HG02970 (cell line): ENCODE measurements around the gene SLCO4A1.
"Not testable (repeated sequence)": the region's sequence is repeated elsewhere in the genome, so short reads cannot be mapped to it uniquely, and the experiment has no call there.

Experiments
- ATAC-seq: cut with Tn5 transposase; IDR thresholded peaks from one replicate; pipeline ENCODE4 v1.9.1; 2021; ENCODE audit warnings: mild to moderate bottlenecking, moderate library complexity, moderate number of reproducible peaks; ENCODE audit not compliant: unreplicated experiment, low FRiP score

SLCO4A1 gene

GRCh38 chr20:62679978-62680589 lies 37.8 kb downstream of the SLCO4A1 start:
- ATAC-seq, result no peak

GRCh38 chr20:62682912-62683517 lies 40.7 kb downstream of the SLCO4A1 start:
- ATAC-seq, result no peak

DNA sequence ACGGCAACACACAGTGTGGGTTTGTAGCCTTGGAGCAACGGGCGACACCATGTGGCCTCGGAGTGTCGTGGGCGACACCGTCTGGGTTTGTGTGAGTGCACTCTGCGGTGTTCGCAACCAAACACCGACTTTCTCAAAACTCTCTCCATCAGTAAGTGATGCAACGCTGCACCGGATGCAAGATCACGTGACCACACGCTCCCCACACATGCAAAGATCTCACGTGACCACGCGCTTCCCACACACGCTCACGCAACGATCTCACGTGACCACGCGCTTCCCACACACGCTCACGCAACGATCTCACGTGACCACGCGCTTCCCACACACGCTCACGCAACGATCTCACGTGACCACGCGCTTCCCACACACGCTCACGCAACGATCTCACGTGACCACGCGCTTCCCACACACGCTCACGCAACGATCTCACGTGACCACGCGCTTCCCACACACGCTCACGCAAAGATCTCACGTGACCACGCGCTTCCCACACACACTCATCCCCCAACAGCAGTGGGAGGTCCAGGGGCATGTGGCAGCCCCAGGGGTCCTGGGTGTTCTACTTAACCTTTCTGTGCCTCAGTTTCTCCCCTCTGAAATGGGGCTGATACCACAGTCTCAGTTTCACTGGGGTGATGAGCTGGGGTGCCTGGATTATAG lies 41.5 kb downstream of the SLCO4A1 start:
- ATAC-seq, result not testable (repeated sequence)

GRCh38 chr20:62684981-62685380 lies 42.7 kb downstream of the SLCO4A1 start:
- ATAC-seq, result no peak

- no peak for ATAC-seq
These were observed 43.7 kb downstream of the SLCO4A1 start for GRCh38 chr20:62685781-62686555.

GRCh38 chr20:62686869-62687830 lies 44.8 kb downstream of the SLCO4A1 start:
- no peak for ATAC-seq

- no peak for ATAC-seq
These were observed 45.8 kb downstream of the SLCO4A1 start for GRCh38 chr20:62688083-62688482.

DNA sequence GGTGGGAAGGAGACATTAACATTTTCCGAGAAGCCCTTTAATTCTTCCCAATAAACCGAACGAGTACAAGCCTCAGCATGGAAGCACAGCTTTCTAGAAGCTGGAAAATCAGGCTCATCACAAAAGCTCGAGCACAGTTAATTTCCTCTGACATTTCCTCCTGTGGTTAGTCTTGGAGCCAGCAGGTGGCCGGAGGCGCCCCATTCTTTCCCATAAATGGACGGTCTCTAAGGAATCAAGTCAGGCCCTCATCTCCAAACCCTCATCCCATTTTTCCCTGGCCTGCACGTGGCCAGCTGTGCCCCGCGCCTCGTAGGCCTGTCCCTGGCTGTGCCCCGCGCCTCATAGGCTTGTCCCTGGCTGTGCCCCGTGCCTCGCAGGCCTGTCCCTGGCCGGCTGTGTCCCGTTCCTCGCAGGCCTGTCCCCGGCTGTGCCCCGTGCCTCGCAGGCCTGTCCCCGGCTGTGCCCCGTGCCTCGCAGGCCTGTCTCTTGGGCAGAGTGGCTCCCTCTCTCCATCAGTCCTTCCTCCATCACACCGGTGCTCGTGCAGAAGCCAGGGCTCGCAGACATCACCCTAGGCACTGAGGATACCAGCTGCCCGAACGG lies 46.7 kb downstream of the SLCO4A1 start:
- no peak for ATAC-seq

DNA sequence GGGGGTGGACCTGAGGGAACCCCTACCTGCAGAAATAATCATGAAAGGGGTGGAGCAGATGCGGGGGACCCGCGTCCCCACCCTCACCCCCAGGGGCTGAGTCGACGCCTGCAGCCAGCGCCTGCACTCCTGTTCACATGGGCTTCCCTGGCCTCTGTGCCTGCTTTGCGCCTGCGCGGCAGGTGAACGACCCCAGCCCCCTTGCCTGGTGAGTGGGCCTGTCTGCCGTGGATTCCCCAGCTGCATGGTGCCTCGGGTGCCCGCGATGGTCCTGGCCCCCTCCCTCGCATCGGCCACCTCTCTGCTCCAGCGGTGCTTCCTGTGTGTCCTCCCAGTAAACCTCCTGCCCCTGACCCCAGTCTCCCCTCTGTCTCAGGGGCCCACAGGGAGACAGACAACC lies 47.6 kb downstream of the SLCO4A1 start:
- ATAC-seq, result no peak

DNA sequence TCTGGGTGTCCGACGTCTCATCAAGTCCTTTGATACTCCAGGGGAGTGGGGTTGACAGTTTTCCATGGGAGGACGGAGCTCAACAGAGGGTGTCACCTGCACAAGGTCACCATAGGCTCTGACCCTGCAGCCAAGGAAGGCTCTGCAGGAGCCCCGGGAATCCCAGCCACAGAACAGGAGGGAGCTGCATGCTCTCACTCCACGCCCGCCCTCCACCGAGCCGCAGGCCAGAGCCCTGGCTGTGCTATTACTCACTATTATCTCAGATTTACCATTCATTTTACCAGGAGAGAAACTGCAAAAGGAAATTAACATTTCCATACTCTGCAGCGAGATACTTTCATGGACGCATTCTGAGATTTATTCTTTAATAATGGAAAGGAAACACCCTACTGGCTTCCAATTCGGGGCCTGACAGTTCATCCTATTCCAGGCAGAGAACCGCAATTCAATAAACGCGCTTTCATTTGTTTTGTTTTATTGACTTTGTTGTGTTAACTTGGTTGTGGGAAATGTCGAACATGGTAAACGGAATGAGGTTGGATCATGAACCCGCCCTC lies 48.0 kb downstream of the SLCO4A1 start:
- no peak for ATAC-seq

- no peak for ATAC-seq
These were observed 49.2 kb downstream of the SLCO4A1 start for GRCh38 chr20:62691487-62691886.

DNA sequence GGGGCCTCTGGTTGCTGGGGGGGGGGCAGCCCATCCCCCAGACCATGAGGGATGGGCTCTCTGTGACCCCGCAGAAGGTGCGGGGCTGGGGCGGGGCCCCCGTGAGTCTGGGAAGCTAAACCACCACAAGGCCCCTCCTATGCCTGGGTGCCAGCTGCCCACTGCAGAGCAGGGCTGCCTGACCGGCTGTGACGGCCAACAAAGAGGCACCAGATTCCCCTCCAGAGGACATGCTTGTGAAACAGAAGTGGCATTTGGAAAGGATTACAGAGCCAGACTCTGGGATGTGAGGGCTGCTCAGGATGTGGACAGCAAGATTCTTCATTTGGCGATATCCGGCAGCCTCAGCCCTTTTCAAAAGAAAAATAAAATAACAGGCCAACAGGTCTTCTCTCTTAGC lies 49.9 kb downstream of the SLCO4A1 start:
- ATAC-seq, result no peak

GRCh38 chr20:62692801-62693523 lies 50.7 kb downstream of the SLCO4A1 start:
- ATAC-seq, result no peak

DNA sequence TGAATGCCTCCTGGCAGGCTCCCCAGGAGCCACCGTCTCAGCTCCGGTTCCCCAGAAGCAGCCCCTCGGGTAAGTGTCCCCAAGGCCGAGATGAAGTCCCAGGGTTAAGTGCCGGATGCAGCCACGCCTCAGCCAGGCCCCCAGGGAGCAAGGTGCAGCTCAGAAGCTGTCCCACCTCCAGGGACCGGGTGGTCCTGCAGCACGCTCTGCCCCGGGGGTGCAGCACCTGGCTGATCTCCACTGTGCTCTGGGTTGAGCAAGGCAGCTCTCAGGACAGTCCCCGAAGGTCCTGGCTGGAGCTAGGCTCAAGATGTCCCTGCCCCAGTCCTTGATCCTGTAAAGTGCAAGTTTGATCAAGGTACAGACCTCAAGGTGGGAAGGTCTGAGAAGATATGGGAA lies 51.2 kb downstream of the SLCO4A1 start:
- no peak for ATAC-seq

GRCh38 chr20:62694106-62694505 lies 51.8 kb downstream of the SLCO4A1 start:
- no peak for ATAC-seq

GRCh38 chr20:62694868-62695267 lies 52.6 kb downstream of the SLCO4A1 start:
- ATAC-seq, result no peak

DNA sequence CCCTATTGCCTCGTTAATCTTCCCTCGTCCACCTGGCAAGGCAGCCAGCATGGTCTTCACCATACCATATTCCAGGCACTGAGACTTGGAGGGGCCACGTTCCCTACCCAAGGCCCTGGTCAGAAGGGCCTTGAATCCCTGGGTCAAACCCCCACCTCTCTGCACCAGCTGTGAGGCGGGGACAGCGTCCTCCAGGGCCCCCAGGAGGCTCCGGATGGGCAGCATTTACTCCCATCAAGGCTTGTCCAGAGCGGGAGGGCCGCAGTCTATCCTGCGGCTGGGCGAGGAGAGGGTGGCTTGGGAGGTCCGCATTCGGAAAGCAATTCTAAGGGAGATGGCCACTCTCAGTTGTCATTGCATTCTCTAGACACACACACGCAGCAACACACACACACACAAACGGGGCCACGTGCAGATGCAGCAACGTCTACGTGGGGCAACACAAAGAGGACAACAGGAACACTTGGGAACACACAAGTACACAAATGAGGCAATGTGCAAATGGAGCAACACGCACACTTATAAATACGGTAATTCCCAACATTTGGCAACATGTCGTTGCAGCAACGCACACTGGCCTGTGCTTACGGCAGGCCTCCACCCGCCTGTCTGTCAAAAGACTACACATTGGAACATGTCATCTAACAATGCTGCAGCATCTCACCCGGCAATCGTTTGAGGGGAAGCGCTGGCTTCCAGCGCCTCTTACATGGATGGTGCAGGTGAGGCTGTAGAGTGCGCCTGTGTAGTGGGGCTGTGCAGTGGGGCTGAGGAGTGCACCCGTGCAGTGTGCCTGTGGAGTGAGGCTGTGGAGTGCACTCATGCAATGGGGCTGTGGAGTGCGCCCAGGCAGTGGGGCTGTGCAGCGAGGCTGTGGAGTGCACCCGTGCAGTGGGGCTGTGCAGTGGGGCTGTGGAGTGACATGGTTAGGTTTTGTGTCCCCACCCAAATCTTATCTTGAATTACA lies 53.4 kb downstream of the SLCO4A1 start:
- no peak for ATAC-seq
